ENCODE results near the gene SKAP1.

SKAP1 gene

GRCh38 chr17:48429638-48430586 lies at the start of gene SKAP1:
Gene SKAP1 (minus strand): TSS chr17:48430214.
- DNase-seq (ENCODE audit: low read depth in 1 of 2, low spot score in 1 of 2): peak; percentile 82 to 85
- in situ Hi-C loops (cut with HindIII; ENCODE audit: low pct_unique_long_range_greater_than_20kb, low sequenced_read_pairs): no loop called here
- no peak for TF ChIP-seq JUND (IDR thresholded peaks at IDR 0.05; ENCODE audit: low read depth)

- DNase-seq (ENCODE audit: low read depth in 1 of 2, low spot score in 1 of 2): no peak
- TF ChIP-seq JUND (IDR thresholded peaks at IDR 0.05; ENCODE audit: low read depth): no peak
- in situ Hi-C loops (cut with HindIII; ENCODE audit: low pct_unique_long_range_greater_than_20kb, low sequenced_read_pairs): no loop called here
Measured at GRCh38 chr17:48479014-48479402, 49.0 kb upstream of the SKAP1 start.

GRCh38 chr17:48478224-48479013 lies 48.4 kb upstream of the SKAP1 start:
- in situ Hi-C loops (cut with HindIII; ENCODE audit: low pct_unique_long_range_greater_than_20kb, low sequenced_read_pairs): no loop called here

GRCh38 chr17:48477221-48477620 lies 47.2 kb upstream of the SKAP1 start:
- in situ Hi-C loops (cut with HindIII; ENCODE audit: low pct_unique_long_range_greater_than_20kb, low sequenced_read_pairs): no loop called here
- no peak for DNase-seq (ENCODE audit: low read depth in 1 of 2, low spot score in 1 of 2)
- no peak for TF ChIP-seq JUND (IDR thresholded peaks at IDR 0.05; ENCODE audit: low read depth)

More at GRCh38 chr17:48478224-48479013, 48.4 kb upstream of the SKAP1 start:
- TF ChIP-seq JUND (IDR thresholded peaks at IDR 0.05; ENCODE audit: low read depth): no peak
- no peak for DNase-seq (ENCODE audit: low read depth in 1 of 2, low spot score in 1 of 2)

- in situ Hi-C loops (cut with HindIII; ENCODE audit: low pct_unique_long_range_greater_than_20kb, low sequenced_read_pairs): no loop called here
- DNase-seq (ENCODE audit: low read depth in 1 of 2, low spot score in 1 of 2): peak in 1 of 2 experiments; percentile 54
- no peak for TF ChIP-seq JUND (IDR thresholded peaks at IDR 0.05; ENCODE audit: low read depth)
Measured at GRCh38 chr17:48472411-48473281, 42.6 kb upstream of the SKAP1 start.

- in situ Hi-C loops (cut with HindIII; ENCODE audit: low pct_unique_long_range_greater_than_20kb, low sequenced_read_pairs): no loop called here
- DNase-seq (ENCODE audit: low read depth in 1 of 2, low spot score in 1 of 2): no peak
- no peak for TF ChIP-seq JUND (IDR thresholded peaks at IDR 0.05; ENCODE audit: low read depth)
Measured at GRCh38 chr17:48471817-48472410, 41.9 kb upstream of the SKAP1 start.

GRCh38 chr17:48470388-48471034 lies 40.5 kb upstream of the SKAP1 start:
- DNase-seq (ENCODE audit: low read depth in 1 of 2, low spot score in 1 of 2): no peak
- TF ChIP-seq JUND (IDR thresholded peaks at IDR 0.05; ENCODE audit: low read depth): no peak
- in situ Hi-C loops (cut with HindIII; ENCODE audit: low pct_unique_long_range_greater_than_20kb, low sequenced_read_pairs): no loop called here

GRCh38 chr17:48469227-48469626 lies 39.2 kb upstream of the SKAP1 start:
- DNase-seq (ENCODE audit: low read depth in 1 of 2, low spot score in 1 of 2): no peak
- TF ChIP-seq JUND (IDR thresholded peaks at IDR 0.05; ENCODE audit: low read depth): no peak
- in situ Hi-C loops (cut with HindIII; ENCODE audit: low pct_unique_long_range_greater_than_20kb, low sequenced_read_pairs): no loop called here

- no peak for TF ChIP-seq JUND (IDR thresholded peaks at IDR 0.05; ENCODE audit: low read depth)
- in situ Hi-C loops (cut with HindIII; ENCODE audit: low pct_unique_long_range_greater_than_20kb, low sequenced_read_pairs): no loop called here
- DNase-seq (ENCODE audit: low read depth in 1 of 2, low spot score in 1 of 2): no peak
Measured at GRCh38 chr17:48468299-48468698, 38.3 kb upstream of the SKAP1 start.

- DNase-seq (ENCODE audit: low read depth in 1 of 2, low spot score in 1 of 2): no peak
- in situ Hi-C loops (cut with HindIII; ENCODE audit: low pct_unique_long_range_greater_than_20kb, low sequenced_read_pairs): no loop called here
- TF ChIP-seq JUND (IDR thresholded peaks at IDR 0.05; ENCODE audit: low read depth): no peak
Measured at GRCh38 chr17:48465884-48466283, 35.9 kb upstream of the SKAP1 start.

GRCh38 chr17:48463526-48463925 lies 33.5 kb upstream of the SKAP1 start:
- no peak for DNase-seq (ENCODE audit: low read depth in 1 of 2, low spot score in 1 of 2)
- no peak for TF ChIP-seq JUND (IDR thresholded peaks at IDR 0.05; ENCODE audit: low read depth)
- in situ Hi-C loops (cut with HindIII; ENCODE audit: low pct_unique_long_range_greater_than_20kb, low sequenced_read_pairs): no loop called here

Data from T47D (cell line).